HG02798 (cell line): Measurements from ENCODE around the gene PALS2.
A peak's percentile ranks its signal among the peaks of the same experiment; 100 is the strongest.

Experiments used
- ATAC-seq: cut with Tn5 transposase; IDR thresholded peaks from one replicate; pipeline ENCODE4 v1.9.1; 2021; ENCODE audit warnings: mild to moderate bottlenecking; ENCODE audit not compliant: unreplicated experiment, poor library complexity

The PALS2 gene

DNA sequence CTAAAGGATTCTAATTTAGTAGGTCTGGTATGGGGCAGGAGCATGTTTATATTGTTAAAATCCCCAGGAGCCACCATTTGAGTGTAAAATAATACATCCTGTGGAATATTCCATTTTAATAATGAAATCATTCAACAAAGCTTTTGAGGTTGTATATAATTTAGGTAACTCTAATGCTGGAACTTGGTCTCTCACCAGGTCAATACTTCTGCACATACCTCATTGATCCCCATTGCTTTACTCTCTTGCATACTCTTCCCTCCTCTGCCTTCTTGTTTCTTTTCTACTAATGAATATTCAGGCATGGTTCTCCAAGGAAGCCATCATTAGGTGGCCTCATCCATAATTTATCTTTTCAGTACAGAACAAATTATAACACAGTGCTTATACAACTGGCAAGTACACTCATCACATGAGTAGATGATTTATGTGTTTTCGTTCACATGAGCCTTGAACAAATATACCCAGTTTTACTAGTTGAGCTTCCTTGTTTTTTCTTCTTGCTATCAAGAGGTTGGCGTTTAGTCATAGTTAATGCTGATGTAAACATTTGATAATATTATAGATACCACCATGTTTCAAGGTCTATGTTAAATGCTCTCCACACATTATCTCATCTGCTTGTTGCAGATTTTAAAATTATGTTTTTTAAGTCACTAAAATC, 7.2 kb downstream of the PALS2 start:
- ATAC-seq = no peak

DNA sequence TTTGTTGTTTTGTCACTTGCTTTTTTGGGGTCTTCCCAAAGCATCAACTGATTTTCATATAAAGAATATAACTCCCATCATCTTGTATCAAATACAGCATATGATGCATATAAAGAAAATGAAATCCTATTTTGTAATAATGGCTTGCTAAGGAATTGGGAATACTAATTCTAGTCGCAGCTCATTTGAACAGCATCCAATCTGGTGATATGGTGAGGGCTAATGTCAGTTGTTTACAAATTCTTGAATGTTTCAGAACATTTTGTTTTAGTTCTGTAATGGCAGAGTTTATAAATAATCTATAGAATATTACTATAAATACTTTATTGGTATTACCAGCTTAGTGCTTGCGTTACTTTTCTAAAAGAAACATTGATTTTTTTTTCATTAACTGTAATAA, 8.9 kb downstream of the PALS2 start:
- ATAC-seq = no peak

DNA sequence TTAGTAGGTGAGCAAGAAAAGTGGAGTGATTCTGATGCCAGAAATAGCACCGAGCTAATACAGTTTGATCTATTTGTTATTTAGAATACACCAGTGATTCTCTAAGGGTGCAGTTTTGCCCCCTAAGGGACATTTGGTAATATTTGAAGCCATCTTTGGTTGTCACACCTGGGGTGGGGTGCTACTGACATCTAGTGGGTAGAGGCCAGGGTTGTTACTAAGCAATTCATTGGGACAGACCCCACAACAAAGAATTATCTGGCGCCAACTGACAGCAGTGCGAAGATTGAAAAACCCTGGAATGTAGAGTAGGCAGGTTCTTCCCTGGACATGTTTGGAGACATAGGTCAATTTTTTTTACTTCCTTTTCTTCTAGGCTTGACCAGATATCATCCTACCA, 14.6 kb downstream of the PALS2 start:
- ATAC-seq = peak; percentile 78

DNA sequence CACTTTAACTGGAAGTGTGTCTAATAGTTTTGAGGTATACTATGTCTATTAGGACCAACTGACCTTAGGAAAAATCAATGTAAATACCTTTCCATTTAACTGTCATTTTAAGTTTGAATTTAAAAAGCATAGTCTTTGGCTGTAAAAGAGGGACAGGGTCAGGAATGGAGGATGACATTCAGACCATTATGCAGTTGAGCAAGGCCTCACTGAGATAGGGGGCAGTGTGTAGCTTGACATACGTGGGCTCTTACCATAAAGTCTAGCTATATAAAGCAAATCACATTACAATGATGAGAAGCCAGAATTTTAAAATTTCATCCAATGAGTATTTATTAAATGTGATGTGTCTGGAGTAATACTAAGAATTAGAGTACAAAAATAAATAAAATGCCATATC, 17.9 kb downstream of the PALS2 start:
- ATAC-seq = no peak

DNA sequence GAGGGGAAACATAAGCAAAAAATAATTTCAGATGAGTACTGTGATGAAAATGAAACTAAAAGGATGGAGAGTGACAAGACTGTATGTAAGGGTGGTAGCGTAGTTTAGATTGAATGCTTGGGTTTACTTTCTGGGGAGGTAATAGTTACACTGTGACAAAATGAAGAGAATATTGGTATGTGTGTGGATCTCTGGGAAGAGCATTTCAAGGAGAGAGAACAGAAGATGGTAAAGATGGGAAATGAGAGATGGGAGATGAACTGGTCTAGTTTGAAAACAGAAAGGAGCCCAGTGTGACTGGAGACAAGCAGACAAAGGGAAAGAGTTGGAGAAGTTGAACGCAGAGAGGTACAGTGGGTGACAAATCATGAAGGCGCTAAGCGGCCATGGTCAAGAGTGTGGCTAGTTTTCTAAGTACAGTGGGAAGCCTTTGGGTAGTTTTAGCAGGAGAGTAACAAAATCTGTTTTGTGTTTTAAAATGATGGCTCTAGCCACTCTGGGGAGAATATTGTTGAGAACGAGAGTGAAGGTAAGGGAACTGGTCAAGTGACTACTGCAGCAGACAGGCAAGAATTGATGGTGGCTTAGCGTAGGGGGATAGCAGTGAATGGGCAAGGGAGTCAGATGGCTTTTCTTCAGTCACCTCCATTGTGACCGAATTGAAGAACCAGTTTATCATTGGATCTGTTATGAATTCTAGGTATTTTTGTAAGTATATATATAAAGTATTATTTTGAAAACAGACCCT, 22.6 kb downstream of the PALS2 start:
- ATAC-seq = peak; percentile 58

DNA sequence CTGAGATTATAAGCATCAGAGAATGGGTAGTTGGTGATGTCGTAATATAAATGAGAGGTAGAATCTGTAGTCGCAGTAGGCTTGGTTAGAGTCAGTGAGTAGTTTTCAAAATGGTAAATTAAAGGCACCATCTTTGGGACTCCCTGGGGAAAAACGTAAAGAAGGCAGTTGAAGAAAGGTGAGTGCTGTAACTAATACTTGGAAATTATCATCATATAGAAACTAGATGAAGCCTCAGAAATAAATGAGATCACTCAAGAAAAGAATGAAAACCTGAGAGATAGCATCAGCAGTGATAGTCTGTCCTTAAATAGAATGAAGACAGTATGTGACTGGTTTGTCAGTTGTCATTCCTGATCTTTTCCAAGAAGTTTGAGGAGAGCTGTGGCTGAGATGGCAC, 23.8 kb downstream of the PALS2 start:
- no peak for ATAC-seq

DNA sequence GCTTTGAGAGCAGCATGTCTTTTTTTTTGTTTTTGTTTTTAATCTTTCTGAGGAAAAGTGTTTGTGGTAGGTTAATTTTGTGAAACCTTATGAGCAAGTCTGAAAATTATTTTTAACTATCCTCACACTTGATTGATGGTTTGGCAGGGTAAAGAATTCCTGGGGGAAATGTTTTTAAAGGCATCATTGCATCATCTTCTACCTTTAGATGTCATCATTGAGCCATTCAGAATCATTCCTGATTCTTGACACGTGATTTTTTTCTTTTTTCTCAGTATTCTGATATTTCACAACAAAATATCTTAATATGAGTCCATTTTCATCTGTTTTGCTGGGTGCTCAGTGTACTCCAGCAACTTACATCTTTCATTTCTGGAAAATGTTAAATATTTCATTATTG, 28.3 kb downstream of the PALS2 start:
- no peak for ATAC-seq

DNA sequence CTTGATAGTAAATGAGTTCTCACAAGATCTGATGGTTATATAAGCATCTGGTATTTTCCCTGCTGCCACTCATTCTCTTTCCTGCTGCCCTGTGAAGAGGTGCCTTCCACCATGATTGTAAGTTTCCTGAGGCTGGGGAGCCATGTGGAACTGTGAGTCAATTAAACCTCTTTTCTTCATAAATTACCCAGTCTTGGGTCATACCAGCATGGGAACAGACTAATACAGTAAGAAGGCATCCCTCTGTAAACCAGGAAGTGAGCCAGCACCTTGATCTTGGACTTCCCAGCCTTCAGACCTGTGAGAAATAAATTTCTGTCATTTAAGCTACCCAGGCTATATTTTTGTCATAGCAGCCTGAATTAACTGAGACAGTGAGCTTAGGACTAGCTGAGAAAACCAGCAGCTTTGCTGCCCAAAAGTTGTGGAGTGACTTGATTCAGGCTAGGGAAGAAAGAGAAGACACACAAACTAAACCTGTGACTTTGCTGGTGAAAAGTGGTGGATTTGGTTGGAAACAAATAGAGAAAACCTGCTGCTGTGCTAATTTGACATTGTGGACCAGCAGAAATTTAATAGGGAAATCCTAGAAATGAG, 29.7 kb downstream of the PALS2 start:
- ATAC-seq = no peak

DNA sequence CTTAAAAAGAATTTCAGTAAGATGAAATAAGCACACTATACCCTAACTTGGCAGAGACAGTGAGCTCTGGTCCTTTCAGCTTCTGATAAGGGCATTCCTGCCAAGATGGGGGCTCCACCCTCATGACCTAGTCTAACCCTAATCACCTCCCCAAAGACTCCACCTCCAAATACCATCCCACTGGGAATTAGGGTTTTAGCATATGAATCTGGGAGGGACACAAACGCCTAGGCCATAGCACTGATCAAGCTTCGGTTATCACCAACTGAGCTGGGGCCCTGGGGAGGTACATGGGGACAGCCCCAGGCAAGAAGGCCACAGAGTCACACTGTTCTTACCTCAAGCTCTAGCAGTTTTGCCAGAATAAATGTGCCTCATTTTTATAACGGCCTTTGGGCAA, 31.4 kb downstream of the PALS2 start:
- ATAC-seq = no peak

DNA sequence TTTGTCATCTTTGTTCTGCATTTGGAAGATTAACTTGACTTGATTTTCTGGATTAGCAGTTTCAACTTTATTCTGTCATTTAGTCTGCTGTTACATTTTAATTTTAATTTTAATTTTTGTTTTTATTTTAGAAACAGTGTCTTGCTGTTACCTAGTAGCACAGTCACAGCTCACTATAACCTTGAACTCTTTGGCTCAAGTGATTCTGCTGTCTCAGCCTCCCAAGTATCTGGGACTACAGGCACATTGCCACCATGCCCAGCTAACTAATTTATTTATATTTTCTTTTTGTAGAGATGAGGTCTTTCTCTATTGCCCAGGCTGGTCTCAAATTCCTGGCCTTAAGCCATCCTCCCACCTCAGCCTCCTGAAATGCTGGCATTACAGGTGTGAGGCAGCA, 35.3 kb downstream of the PALS2 start:
- ATAC-seq = no peak

DNA sequence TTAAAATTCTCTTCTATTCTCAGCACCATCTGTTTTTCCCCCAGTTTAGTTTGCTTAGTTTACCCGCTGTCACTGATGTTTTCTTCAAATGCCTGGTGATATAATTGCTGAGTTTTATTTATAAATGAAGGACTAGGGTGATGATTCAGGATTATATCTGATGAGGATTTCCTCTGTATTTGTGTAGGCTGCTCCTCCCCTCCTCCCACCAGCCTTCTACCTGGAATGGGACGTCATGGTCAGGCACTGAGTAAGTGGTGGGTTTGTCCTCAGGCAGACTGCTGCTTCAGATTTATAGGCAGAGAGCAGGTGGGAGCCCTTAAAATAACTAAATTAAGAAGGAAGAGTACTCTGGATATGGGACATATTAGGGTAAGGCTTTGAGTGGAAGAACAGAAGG, 35.8 kb downstream of the PALS2 start:
- ATAC-seq = no peak

DNA sequence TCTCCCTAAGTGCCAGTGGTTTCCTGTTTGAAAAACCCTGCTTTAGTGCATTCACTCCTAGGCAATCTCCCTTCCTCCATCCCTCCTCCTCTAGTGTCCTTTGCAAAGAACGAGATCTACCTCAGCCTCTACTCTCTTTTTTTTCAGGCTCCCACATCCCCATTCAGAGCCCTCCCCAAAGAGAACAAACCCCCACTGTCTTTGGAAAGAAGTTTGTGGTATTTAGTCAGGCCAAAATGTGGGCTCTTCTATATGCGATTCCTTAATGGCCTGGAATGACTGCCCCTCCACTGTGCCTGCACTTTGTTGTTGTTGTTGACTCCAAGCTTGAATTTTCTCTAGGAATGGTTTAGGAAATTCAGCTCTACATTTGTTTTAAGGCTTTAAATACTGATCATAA, 36.3 kb downstream of the PALS2 start:
- ATAC-seq = no peak

DNA sequence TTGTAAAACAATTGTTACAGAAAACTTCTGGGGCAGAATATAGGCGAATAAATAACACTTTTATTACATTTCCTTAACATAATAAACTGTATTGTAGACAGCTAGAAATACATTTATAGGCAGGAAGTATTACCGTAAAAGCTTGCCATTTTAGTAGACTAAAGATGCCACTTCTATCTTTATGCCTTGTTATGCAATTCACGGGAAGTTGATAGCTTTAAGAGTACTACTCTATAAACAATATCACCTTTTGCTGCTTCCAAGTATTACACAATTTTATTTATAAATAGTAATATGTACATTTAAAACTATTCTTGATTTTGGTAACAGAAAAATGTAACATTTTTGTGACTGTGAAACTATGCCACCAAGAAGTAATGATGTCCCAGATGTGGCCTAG, 37.9 kb downstream of the PALS2 start:
- no peak for ATAC-seq

DNA sequence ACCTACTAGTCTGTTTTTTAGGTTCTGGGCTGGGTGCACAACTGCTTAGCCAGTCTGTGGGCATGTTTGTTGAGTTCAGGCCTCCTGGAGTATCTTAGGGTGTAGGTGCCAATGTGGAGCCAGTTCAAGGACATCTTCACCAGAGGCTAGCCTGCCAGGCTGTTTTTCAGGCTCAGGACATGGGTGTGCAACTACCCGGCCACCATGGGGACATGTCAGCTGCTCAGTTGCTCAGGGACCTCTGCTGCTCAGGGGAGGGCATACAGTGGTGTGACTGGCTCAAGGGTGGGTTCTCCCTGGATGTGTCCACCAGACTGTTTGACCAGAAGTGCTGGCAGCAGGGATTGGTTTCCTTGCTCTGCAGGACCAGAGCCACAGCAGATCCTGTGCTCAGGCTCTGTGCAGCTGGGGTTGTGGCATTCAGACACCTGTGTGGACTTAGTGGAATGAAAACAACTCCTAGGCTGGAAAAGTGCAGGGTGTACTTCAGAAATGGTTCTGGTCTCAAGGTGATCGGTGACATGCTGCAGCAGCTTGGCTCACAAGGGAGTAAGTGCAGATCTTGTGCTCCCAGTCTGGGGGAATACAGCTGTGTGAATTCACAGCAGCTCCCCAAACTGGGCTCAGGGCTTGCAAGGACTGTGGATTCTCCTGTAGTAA, 44.8 kb downstream of the PALS2 start:
- no peak for ATAC-seq

DNA sequence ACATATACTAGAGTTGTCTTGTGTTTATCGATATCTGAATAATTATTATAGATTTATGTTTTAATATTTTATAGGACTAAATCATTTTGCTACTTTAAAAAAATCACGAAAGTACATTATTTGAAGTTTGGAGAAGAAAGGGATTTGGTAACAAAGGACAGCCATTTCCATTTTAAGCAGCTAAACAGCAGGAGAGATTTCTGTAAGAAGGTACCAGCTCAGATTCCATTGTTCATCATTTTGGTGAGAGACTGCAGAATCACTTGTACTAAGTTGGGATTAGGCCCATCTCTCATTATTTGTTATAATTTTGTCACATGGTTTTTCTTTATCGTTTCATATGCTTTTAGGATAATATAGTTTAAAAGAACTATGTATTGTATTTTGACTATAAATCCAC, 46.7 kb downstream of the PALS2 start:
- ATAC-seq = no peak

DNA sequence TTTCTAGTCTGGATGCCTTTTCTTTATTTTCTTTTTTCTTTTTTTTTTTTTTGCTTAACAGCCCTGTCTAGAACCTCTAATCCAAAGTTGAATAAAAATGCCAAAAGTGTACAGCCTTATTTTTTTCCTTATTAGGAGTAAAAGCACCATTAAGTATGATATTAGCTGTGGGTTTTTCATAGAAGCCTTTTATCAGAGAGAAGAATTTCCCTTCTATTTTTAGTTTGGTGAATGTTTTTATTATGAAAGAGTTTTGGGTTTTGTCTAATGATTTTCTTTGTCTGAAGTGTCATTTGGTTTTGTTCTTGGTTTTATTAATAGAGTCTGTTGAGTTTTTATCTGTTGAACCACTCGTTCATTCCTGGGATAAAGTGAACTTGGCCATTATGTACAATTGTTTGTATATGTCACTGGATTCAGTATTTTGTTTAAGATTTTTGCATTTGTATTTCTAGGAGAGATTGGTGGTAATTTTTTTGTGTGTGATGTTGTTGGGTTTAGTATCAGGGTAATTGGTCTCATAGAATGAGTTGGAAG, 49.5 kb downstream of the PALS2 start:
- ATAC-seq = no peak
